ENCODE data around the gene PRMT7. TPM values are rescaled to one million over a fixed set of nuclear protein-coding genes. Genes with fewer than 3 reads are reported as not detected.

PRMT7 gene
- total and polyA plus RNA-seq, 2 of the 8 experiments (the other 6 are each of a cell fraction or from before 2014, with no cell fraction given): 48.2 to 49.3 TPM

DNA sequence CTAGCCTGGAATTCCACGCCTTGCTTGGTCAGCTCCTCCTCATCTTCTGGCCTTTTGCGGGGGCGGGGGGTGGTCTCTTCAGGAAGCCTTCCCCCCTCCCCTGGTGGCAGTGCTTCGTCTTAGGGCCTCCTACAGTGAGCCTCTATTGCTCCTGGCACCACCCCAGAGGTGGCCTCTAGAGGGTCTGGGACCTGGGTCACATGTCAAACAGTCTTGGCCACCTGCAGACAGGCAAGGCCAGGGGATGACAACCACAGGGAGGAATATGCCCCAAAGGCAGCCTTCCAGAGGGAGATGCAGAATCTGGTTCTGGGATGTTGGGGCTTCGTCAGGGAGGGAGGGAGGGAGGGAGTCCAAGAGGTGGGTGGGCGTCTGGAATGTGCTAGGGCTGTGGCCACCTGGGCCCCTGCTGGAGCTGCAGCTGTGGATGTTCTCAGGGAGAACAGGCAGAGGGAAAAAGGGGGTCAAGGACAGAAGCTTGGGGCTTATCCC, 86.9 kb downstream of the PRMT7 start:
- H2AFZ ChIP-seq (ENCODE audit: low read length): no peak overlapping the region
- no peak overlapping the region for H2BK120ac ChIP-seq (replicated peaks; ENCODE audit: low read depth, low read length)
- H3K56ac ChIP-seq (replicated peaks; ENCODE audit: insufficient read length, low read depth, low read length): no peak overlapping the region
- H2BK15ac ChIP-seq (ENCODE audit: low read length): no peak overlapping the region
- no peak overlapping the region for H2BK5ac ChIP-seq (ENCODE audit: low read depth, low read length)
- no peaks in the 10 kb centered on the region for H4K20me1 ChIP-seq (replicated peaks in 1 of 2; ENCODE audit: control insufficient read depth in 1 of 2, insufficient read depth in 2 of 2, low read length in 2 of 2)
- H3K79me2 ChIP-seq (ENCODE audit: control insufficient read depth in 1 of 2, insufficient read depth in 2 of 2, low read length in 2 of 2): no peaks in the 10 kb centered on the region
- no peak overlapping the region; the same call in 1 of the 2 replicates for H4K8ac ChIP-seq (ENCODE audit: extremely low read depth, insufficient read depth, low read length)
- no peak overlapping the region for H3K18ac ChIP-seq (ENCODE audit: extremely low read depth, low read length)
- no peak overlapping the region for H2BK20ac ChIP-seq (ENCODE audit: low read length)
- H3K23me2 ChIP-seq (ENCODE audit: low read depth, low read length): no peaks in the 10 kb centered on the region
- no peak overlapping the region for H3K9ac ChIP-seq (replicated peaks in 1 of 4; ENCODE audit: extremely low read depth in 1 of 4, low read depth in 3 of 4, low read length in 3 of 4)
- H2BK12ac ChIP-seq (ENCODE audit: low read depth, low read length): 0 out of 2 replicates have a peak overlapping the region, but pooled peaks have one; percentile 71
- no peak overlapping the region for H2AK5ac ChIP-seq (ENCODE audit: low read depth, low read length)
- no peak overlapping the region for H3K4me3 ChIP-seq (ENCODE audit: extremely low read depth in 1 of 4, insufficient read depth in 2 of 4, low read depth in 3 of 4, low read length in 4 of 4)
- H3K4ac ChIP-seq (replicated peaks; ENCODE audit: insufficient read length, low read depth, low read length): no peak overlapping the region
- WGBS, 2 experiments (ENCODE audit: extremely low coverage in 1 of 2, insufficient coverage in 1 of 2, insufficient read length in 1 of 2, insufficient replicate concordance in 2 of 2, low coverage in 1 of 2, low lambda C conversion rate in 2 of 2, missing lambda C conversion rate in 1 of 2): 81% methylated on average over 4 of the region's 6 CpGs; no CpG with 5 or more reads in 1 of the 2 experiments
- no peak overlapping the region for H3K14ac ChIP-seq (ENCODE audit: insufficient read length)
- no peak for FAIRE-seq
- no peaks in the 10 kb centered on the region for H3K79me1 ChIP-seq (ENCODE audit: low read depth, low read length)
- no peak overlapping the region for H3K27ac ChIP-seq (ENCODE audit: low read depth, low read length)
- ChIA-PET POLR2A (ENCODE audit: partially characterized antibody) (no interaction called here), CTCF (ENCODE audit: partially characterized antibody) (interaction anchor here (1.2 to 7.1 kb wide), 9 partner anchors 10 to 136 kb away, joined by 3 to 55 read pairs (median 6); no protein-coding TSS in a partner anchor)
- H3K4me2 ChIP-seq (ENCODE audit: insufficient read depth in 1 of 2, low read depth in 2 of 2, low read length in 2 of 2): no peak overlapping the region
- DNase-seq (ENCODE audit: low read depth in 1 of 2, low spot score in 2 of 2): no peak
- no peaks in the 10 kb centered on the region for H3K36me3 ChIP-seq (ENCODE audit: control insufficient read depth in 2 of 4, insufficient read depth in 4 of 4, low read length in 3 of 4)
- H3K9me3 ChIP-seq (ENCODE audit: insufficient read depth in 2 of 2, low read depth in 1 of 2, low read length in 1 of 2): no peaks in the 10 kb centered on the region
- TF ChIP-seq CBX5 (IDR thresholded peaks at IDR 0.05; ENCODE audit: low read depth, low read length) (no peak), SP2 (IDR thresholded peaks at IDR 0.05; ENCODE audit: low read length) (no peak), KDM5A (IDR thresholded peaks at IDR 0.05; ENCODE audit: low read length) (no peak), RBBP5 (IDR thresholded peaks at IDR 0.05; ENCODE audit: borderline replicate concordance, low read depth, low read length) (no peak), CEBPB (IDR thresholded peaks at IDR 0.05; ENCODE audit: low read depth, low read length) (no peak), EP300 (IDR thresholded peaks at IDR 0.05; ENCODE audit: borderline replicate concordance in 1 of 2, low read depth in 2 of 2, low read length in 2 of 2) (no peak), CTBP2 (IDR thresholded peaks at IDR 0.05; ENCODE audit: borderline replicate concordance, insufficient read depth, insufficient read length, low read length) (no peak), POLR2A (IDR thresholded peaks at IDR 0.05; ENCODE audit: control extremely low read depth in 1 of 2, low read depth in 2 of 2, low read length in 2 of 2) (no peak), CREB1 (IDR thresholded peaks at IDR 0.05) (no peak), ASH2L (IDR thresholded peaks at IDR 0.05; ENCODE audit: low read length) (no peak), SAP30 (IDR thresholded peaks at IDR 0.05; ENCODE audit: insufficient read depth, insufficient replicate concordance, low read length) (no peak), TCF12 (IDR thresholded peaks at IDR 0.05; ENCODE audit: low read depth, low read length) (no peak), SP1 (IDR thresholded peaks at IDR 0.05; ENCODE audit: low read depth, low read length) (no peak)
- TF ChIP-seq, protein P1, sequence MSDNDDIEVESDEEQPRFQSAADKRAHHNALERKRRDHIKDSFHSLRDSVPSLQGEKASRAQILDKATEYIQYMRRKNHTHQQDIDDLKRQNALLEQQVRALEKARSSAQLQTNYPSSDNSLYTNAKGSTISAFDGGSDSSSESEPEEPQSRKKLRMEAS (IDR thresholded peaks at IDR 0.05): no peak
- no peak overlapping the region for H4K5ac ChIP-seq (ENCODE audit: insufficient read length, low read depth, low read length)
- peaks cover 0 to 11% (median 2%) of the 10 kb centered on the region in 4 experiments; a peak in 5 of 7 replicates for H3K4me1 ChIP-seq (replicated peaks in 1 of 4; ENCODE audit: control insufficient read depth in 3 of 4, insufficient read depth in 4 of 4, low read length in 3 of 4)
- H4K91ac ChIP-seq (replicated peaks; ENCODE audit: insufficient read length, low read length): no peak overlapping the region
- no peak overlapping the region for H3K23ac ChIP-seq (ENCODE audit: insufficient read length)
- no peaks in the 10 kb centered on the region for H3K27me3 ChIP-seq (replicated peaks in 1 of 4; ENCODE audit: control insufficient read depth in 3 of 4, extremely low read depth in 1 of 4, insufficient read depth in 3 of 4, low read length in 3 of 4)
